Right lobe of liver (tissue), 4 donors: ENCODE results near the gene SCN8A.

Experiments used
- CTCF ChIP-seq, 4 donors: fragments of 200-600 bp in 3 of 4; fragments of 450-650 bp in 1 of 4; IDR thresholded peaks; one replicate each; pipeline versions ENCODE4 v1.5.1 to v1.8.0; 2016 to 2022; ENCODE audit warnings: antibody characterized with exemption in 4 of 4, mild to moderate bottlenecking in 2 of 4
- POLR2A ChIP-seq: fragments of 450-650 bp; IDR thresholded peaks from one replicate; pipeline ENCODE4 v1.6.1; 2017; ENCODE audit warnings: antibody characterized with exemption, mild to moderate bottlenecking
- donor health status: DM: no; HTN: no; CAD: no.
- donor health status: DM: no; HTN: no; CAD: no.
- donor health status: DM: no; HTN: yes; CAD: no.

GRCh38 chr12:51763743-51764142 is 172.7 kb downstream of the SCN8A start:
- TF ChIP-seq CTCF (IDR thresholded peaks at IDR 0.05) (no peak), POLR2A (no peak)
